ENCODE data around the gene UQCR11. TPM values are rescaled to one million over a fixed set of nuclear protein-coding genes. Genes with fewer than 3 reads are reported as not detected.

Gene UQCR11
- total RNA-seq, 4 donors from 2014 or later, result 78.2 to 102 (median 92.4) TPM

- H3K27me3 ChIP-seq, result no peaks in the 10 kb centered on the region
- no peak for TF ChIP-seq CTCF (IDR thresholded peaks at IDR 0.05)
- TF ChIP-seq POLR2AphosphoS5 (IDR thresholded peaks at IDR 0.05), result no peak
- TF ChIP-seq POLR2A (IDR thresholded peaks at IDR 0.05), result no peak
- TF ChIP-seq EP300 (IDR thresholded peaks at IDR 0.05), result no peak
- no peak overlapping the region for H3K4me3 ChIP-seq
- ATAC-seq, result no peak
- H3K36me3 ChIP-seq, result peaks cover 0 to 81% of the 10 kb centered on the region in 2 donors
- H3K4me1 ChIP-seq, result no peaks in the 10 kb centered on the region
- whole genome bisulfite sequencing, 2 donors (ENCODE audit: low coverage in 1 of 2), result 88 to 100% methylated on average over 2 to 4 of the region's 20 CpGs
- no peak overlapping the region for H3K27ac ChIP-seq
- no peaks in the 10 kb centered on the region for H3K9me3 ChIP-seq
Observed at GRCh38 chr19:1579222-1579621, 26.0 kb downstream of the UQCR11 start.

GRCh38 chr19:1577929-1578618, 27.2 kb downstream of the UQCR11 start:
- peak overlapping the region in 1 of 4 donors; percentile 27 for H3K27ac ChIP-seq
- no peak overlapping the region for H3K4me3 ChIP-seq
- ATAC-seq, result no peak
- no peaks in the 10 kb centered on the region for H3K27me3 ChIP-seq
- peaks cover 0 to 70% of the 10 kb centered on the region in 2 donors for H3K36me3 ChIP-seq
- H3K9me3 ChIP-seq, result no peaks in the 10 kb centered on the region
- no peak for TF ChIP-seq CTCF (IDR thresholded peaks at IDR 0.05)
- TF ChIP-seq POLR2AphosphoS5 (IDR thresholded peaks at IDR 0.05), result no peak
- TF ChIP-seq EP300 (IDR thresholded peaks at IDR 0.05), result no peak
- no peak for TF ChIP-seq POLR2A (IDR thresholded peaks at IDR 0.05)
- H3K4me1 ChIP-seq, result no peaks in the 10 kb centered on the region
- WGBS, 2 donors (ENCODE audit: low coverage in 1 of 2), result 20% methylated on average over 1 of the region's 49 CpGs; no CpG with 5 or more reads in 1 of the 2 donors

GRCh38 chr19:1577090-1577928, 28.0 kb downstream of the UQCR11 start:
- no peaks in the 10 kb centered on the region for H3K27me3 ChIP-seq
- no CpG with 5 or more reads among the region's 41 CpGs for WGBS, 2 donors (ENCODE audit: low coverage in 1 of 2)
- H3K4me3 ChIP-seq, result no peak overlapping the region
- H3K9me3 ChIP-seq, result no peaks in the 10 kb centered on the region
- no peaks in the 10 kb centered on the region for H3K4me1 ChIP-seq
- H3K27ac ChIP-seq, result peak overlapping the region in 2 of 4 donors; percentile 7 to 27
- ATAC-seq, result no peak
- TF ChIP-seq EP300 (IDR thresholded peaks at IDR 0.05) (no peak), POLR2A (IDR thresholded peaks at IDR 0.05) (no peak), POLR2AphosphoS5 (IDR thresholded peaks at IDR 0.05) (no peak)
- peaks cover 0 to 62% of the 10 kb centered on the region in 2 donors for H3K36me3 ChIP-seq

- H3K27me3 ChIP-seq, result no peaks in the 10 kb centered on the region
- no peak overlapping the region for H3K4me3 ChIP-seq
- H3K36me3 ChIP-seq, result peaks cover 0 to 54% of the 10 kb centered on the region in 2 donors
- peak overlapping the region in 2 of 4 donors; percentile 7 to 27 for H3K27ac ChIP-seq
- H3K9me3 ChIP-seq, result no peaks in the 10 kb centered on the region
- no peak for TF ChIP-seq EP300 (IDR thresholded peaks at IDR 0.05)
- TF ChIP-seq POLR2A (IDR thresholded peaks at IDR 0.05), result no peak
- TF ChIP-seq CTCF (IDR thresholded peaks at IDR 0.05), result no peak
- no peak for TF ChIP-seq POLR2AphosphoS5 (IDR thresholded peaks at IDR 0.05)
- no peaks in the 10 kb centered on the region for H3K4me1 ChIP-seq
- ATAC-seq, result no peak
- 80% methylated on average over 1 of the region's 30 CpGs for WGBS, 2 donors (ENCODE audit: low coverage in 1 of 2)
Observed at GRCh38 chr19:1576242-1577089, 28.8 kb downstream of the UQCR11 start.

Measured in gastroesophageal sphincter (tissue), 4 donors.